Central memory CD8-positive, alpha-beta T cell (primary cell): Measurements from ENCODE around the gene PRELP.

Experiments used
- ATAC-seq: fragments of 150-1000 bp; cut with Tn5 transposase; replicated peaks from 2 replicates; pipeline ENCODE4 v1.10.0; 2022; ENCODE audit warnings: mild to moderate bottlenecking, moderate FRiP score, moderate number of reproducible peaks; ENCODE audit not compliant: poor library complexity, severe bottlenecking; ENCODE audit errors: extremely low read depth
- DNase-seq, 2 donors: peaks; one replicate each; pipeline ENCODE4 v3.0.0; 2021; ENCODE audit warnings: low spot score in 2 of 2
- H3K27ac Mint-ChIP-seq: one replicate; pipeline ENCODE4 v1.8.0; 2022; ENCODE audit warnings: low read depth, mild to moderate bottlenecking, moderate library complexity, mixed read lengths
- H3K27me3 Mint-ChIP-seq: one replicate; pipeline ENCODE4 v1.8.0; 2022; ENCODE audit warnings: mixed read lengths
- H3K36me3 Mint-ChIP-seq: one replicate; pipeline ENCODE4 v1.8.0; 2022; ENCODE audit warnings: mild to moderate bottlenecking, moderate library complexity, mixed read lengths; ENCODE audit not compliant: insufficient read depth
- H3K4me1 Mint-ChIP-seq: one replicate; pipeline ENCODE4 v1.8.0; 2022; ENCODE audit warnings: mixed read lengths
- H3K4me3 Mint-ChIP-seq: one replicate; pipeline ENCODE4 v1.8.0; 2022; ENCODE audit warnings: mild to moderate bottlenecking, moderate library complexity, mixed read lengths
- H3K9me3 Mint-ChIP-seq: one replicate; pipeline ENCODE4 v1.8.0; 2022; ENCODE audit warnings: mixed read lengths

PRELP gene

DNA sequence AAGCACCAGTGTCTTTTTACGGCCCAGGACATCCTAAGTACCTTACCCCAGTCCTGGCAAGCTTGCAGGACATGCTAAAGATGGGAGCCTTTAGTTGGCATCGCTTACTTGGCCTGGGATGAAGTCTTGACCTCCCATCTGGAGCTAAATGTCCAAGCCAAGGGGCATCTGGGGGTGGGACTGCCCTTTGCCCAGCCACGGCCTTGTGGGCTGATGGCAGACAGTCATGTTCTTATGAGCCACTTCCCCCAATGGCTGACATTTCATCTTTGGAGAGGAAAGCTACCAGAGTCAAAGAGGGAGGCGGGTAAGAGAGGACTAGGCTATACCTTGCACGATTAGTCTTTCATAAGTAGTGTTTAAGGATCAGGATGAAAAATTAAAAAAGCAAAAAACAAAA, 50.5 kb downstream of the PRELP start:
- H3K9me3 Mint-ChIP-seq: no peaks in the 10 kb centered on the region
- DNase-seq (no peak), ATAC-seq (no peak)
- H3K27ac Mint-ChIP-seq: no peak overlapping the region
- H3K4me3 Mint-ChIP-seq: no peak overlapping the region
- H3K4me1 Mint-ChIP-seq: no peaks in the 10 kb centered on the region
- H3K27me3 Mint-ChIP-seq: no peaks in the 10 kb centered on the region
- no peaks in the 10 kb centered on the region for H3K36me3 Mint-ChIP-seq

DNA sequence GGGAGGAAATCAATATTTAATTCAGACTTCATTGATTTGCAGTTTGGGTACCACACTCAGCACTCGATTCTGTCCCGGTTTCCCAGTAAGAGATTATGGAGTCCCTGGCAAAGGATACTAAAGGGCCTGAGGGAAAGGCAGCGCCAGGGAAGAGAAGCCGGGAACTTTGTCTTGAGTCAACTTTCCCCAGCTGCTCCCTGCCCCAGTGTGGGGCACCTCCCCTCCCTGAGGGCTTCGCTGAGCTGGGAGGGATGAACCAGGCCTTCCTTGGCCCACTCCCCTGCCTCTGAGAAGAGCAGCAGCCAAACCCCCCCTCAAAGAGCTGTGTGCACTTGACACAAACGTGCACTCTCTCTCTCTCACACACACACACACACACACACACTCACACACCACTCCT, 51.0 kb downstream of the PRELP start:
- Mint-ChIP-seq H3K4me1 (no peaks in the 10 kb centered on the region), H3K36me3 (no peaks in the 10 kb centered on the region), H3K27ac (no peak overlapping the region), H3K4me3 (no peak overlapping the region), H3K9me3 (no peaks in the 10 kb centered on the region), H3K27me3 (no peaks in the 10 kb centered on the region)
- ATAC-seq (no peak), DNase-seq (no peak)

DNA sequence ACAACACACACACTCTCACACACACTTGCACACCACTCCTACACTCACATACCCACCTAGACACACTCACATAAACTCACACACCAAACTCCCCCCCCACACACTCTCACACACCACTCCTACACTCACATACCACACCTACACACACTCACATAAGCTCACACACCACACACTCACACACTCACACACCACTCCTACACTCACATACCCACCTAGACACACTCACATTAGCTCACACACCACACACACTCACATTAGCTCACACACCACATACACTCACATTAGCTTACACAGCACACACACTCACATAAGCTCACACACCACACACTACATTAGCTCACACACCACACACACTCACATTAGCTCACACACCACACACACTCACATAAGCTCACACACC, 51.4 kb downstream of the PRELP start:
- H3K4me1 Mint-ChIP-seq: no peaks in the 10 kb centered on the region
- no peak for DNase-seq
- no peaks in the 10 kb centered on the region for H3K27me3 Mint-ChIP-seq
- no peak overlapping the region for H3K4me3 Mint-ChIP-seq
- no peaks in the 10 kb centered on the region for H3K9me3 Mint-ChIP-seq
- no peak for ATAC-seq
- H3K36me3 Mint-ChIP-seq: no peaks in the 10 kb centered on the region
- no peak overlapping the region for H3K27ac Mint-ChIP-seq

DNA sequence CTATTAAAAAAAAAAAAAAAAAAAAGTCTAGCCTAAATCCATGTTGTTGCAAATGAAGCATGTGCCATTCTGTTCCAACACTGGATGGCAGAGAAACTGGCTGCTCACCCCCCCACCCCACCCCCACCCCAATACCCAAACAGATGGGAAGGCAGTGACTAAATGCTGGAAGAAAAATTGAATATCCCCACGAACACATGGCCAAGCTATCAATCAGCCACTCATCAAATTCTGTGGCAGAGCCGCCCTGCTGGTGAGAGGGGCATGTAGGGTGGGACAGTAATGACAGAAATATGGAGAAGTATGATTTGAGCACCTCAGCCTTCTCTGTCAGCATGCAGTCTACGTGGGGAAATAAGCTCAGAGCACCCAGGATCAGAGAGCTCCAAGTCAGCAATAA, 52.5 kb downstream of the PRELP start:
- H3K27ac Mint-ChIP-seq: no peak overlapping the region
- no peaks in the 10 kb centered on the region for H3K27me3 Mint-ChIP-seq
- ATAC-seq (no peak), DNase-seq (no peak)
- H3K9me3 Mint-ChIP-seq: no peaks in the 10 kb centered on the region
- H3K4me1 Mint-ChIP-seq: no peaks in the 10 kb centered on the region
- H3K36me3 Mint-ChIP-seq: no peaks in the 10 kb centered on the region
- H3K4me3 Mint-ChIP-seq: no peak overlapping the region

GRCh38 chr1:203528976-203529835, 53.6 kb downstream of the PRELP start:
- Mint-ChIP-seq H3K27ac (no peak overlapping the region), H3K27me3 (no peaks in the 10 kb centered on the region), H3K9me3 (no peaks in the 10 kb centered on the region), H3K4me1 (no peaks in the 10 kb centered on the region), H3K4me3 (no peak overlapping the region), H3K36me3 (no peaks in the 10 kb centered on the region)
- ATAC-seq (no peak), DNase-seq (no peak)

GRCh38 chr1:203531063-203531462, 55.5 kb downstream of the PRELP start:
- Mint-ChIP-seq H3K4me3 (no peak overlapping the region), H3K4me1 (no peaks in the 10 kb centered on the region), H3K27ac (no peak overlapping the region), H3K9me3 (no peaks in the 10 kb centered on the region), H3K36me3 (no peaks in the 10 kb centered on the region), H3K27me3 (no peaks in the 10 kb centered on the region)
- ATAC-seq (no peak), DNase-seq (no peak)

DNA sequence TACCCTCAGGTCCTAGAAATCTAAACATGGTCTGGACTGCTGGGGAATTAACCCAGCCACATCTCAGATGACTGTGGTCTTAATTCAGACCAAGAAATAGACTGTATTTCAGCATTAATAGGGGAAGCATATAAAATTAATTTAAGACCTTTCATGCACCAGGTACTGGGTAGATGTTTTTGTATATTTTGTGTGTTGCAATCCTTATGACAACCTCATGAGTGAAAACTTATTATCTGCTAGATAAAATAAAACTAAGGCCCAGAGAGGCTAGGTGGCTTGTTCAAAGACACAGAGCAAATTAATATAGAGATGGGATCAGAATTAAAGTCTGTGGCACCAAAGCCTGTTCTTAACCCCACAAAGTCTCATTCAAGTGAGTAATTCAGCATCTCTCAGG, 58.4 kb downstream of the PRELP start:
- no peak overlapping the region for H3K4me3 Mint-ChIP-seq
- no peak for ATAC-seq
- H3K36me3 Mint-ChIP-seq: peaks cover 3% of the 10 kb centered on the region
- H3K9me3 Mint-ChIP-seq: no peaks in the 10 kb centered on the region
- H3K4me1 Mint-ChIP-seq: peaks cover 25% of the 10 kb centered on the region
- H3K27ac Mint-ChIP-seq: no peak overlapping the region
- no peaks in the 10 kb centered on the region for H3K27me3 Mint-ChIP-seq
- DNase-seq: no peak

DNA sequence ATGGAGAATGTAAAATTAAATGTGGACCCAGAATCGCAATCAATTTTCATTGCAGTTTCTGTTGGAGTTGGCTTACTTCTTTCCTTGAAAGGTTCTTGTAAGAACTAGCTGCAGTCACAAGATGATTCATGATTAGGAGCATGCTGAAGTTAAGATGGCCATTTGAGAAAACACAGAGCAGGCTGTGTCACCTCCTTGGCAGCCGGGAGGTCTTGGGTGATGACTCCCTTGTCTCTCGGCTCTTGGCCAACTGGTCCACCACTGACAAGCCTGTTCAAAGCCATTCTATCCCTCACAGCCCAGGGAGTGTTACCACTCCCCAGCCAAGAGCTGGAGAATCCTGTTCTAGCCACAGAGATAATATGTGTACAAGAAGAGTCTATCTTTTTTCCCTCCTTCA, 58.9 kb downstream of the PRELP start:
- ATAC-seq (no peak), DNase-seq (no peak)
- Mint-ChIP-seq H3K27ac (no peak overlapping the region), H3K27me3 (no peaks in the 10 kb centered on the region), H3K4me1 (peaks cover 25% of the 10 kb centered on the region), H3K36me3 (peaks cover 3% of the 10 kb centered on the region), H3K4me3 (no peak overlapping the region), H3K9me3 (no peaks in the 10 kb centered on the region)

DNA sequence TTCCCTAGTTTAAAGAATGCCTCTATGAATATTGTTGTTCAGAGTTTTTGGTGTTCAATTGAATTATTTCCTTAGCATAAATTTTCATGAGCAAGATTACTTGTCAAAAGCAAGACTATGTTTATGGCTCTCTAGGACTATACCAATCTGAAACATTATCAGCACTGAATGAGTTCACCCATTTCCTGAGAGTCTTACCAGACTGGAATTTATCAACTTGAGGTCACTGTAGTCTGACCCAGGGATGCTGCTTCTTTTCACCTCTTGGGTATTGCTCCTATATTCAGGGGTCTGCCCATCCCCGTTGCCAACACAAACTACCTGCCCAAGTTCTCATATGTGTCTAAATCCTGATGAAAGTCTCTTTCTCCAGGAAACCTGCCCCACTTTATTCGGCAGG, 61.0 kb downstream of the PRELP start:
- H3K4me1 Mint-ChIP-seq: peaks cover 25% of the 10 kb centered on the region
- H3K4me3 Mint-ChIP-seq: no peak overlapping the region
- no peaks in the 10 kb centered on the region for H3K9me3 Mint-ChIP-seq
- peaks cover 3% of the 10 kb centered on the region for H3K36me3 Mint-ChIP-seq
- DNase-seq: no peak
- peak overlapping the region; percentile 54 for H3K27ac Mint-ChIP-seq
- no peaks in the 10 kb centered on the region for H3K27me3 Mint-ChIP-seq
- ATAC-seq: no peak

DNA sequence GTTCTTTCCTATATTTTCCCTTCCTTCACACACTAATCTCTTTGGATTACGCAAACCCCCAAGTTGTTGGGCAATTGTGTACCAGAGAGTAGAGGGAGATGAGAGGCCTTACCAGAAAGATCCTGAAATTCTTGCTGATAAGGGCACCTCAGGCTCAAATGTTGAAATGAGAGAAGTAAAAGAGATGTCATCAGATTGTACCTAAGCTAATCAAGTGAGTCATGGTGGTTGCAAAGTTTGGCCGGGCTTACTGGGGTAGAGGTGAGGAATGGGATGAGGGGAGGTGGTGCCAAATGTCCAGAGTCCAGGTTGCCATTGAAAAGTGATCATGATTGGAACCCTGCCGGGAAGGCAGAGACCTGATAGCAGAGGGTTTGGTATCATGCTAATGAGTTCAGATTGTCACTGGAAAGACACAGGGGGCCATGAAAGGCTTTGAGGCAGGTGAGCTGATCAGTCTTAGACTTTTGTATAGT, 61.4 kb downstream of the PRELP start:
- H3K36me3 Mint-ChIP-seq: peaks cover 3% of the 10 kb centered on the region
- no peaks in the 10 kb centered on the region for H3K9me3 Mint-ChIP-seq
- H3K4me1 Mint-ChIP-seq: peaks cover 25% of the 10 kb centered on the region
- ATAC-seq (no peak), DNase-seq (no peak)
- no peaks in the 10 kb centered on the region for H3K27me3 Mint-ChIP-seq
- no peak overlapping the region for H3K4me3 Mint-ChIP-seq
- peak overlapping the region; percentile 54 for H3K27ac Mint-ChIP-seq

- Mint-ChIP-seq H3K4me3 (no peak overlapping the region), H3K27me3 (no peaks in the 10 kb centered on the region), H3K27ac (peak overlapping the region; percentile 58), H3K36me3 (peaks cover 3% of the 10 kb centered on the region), H3K4me1 (peaks cover 25% of the 10 kb centered on the region), H3K9me3 (no peaks in the 10 kb centered on the region)
- DNase-seq (peak in 1 of 2 donors; percentile 43), ATAC-seq (peak; percentile 86)
Measured at GRCh38 chr1:203537806-203538464, 62.3 kb downstream of the PRELP start.

- H3K27me3 Mint-ChIP-seq: no peaks in the 10 kb centered on the region
- H3K4me1 Mint-ChIP-seq: peaks cover 25% of the 10 kb centered on the region
- H3K9me3 Mint-ChIP-seq: no peaks in the 10 kb centered on the region
- H3K27ac Mint-ChIP-seq: peak overlapping the region; percentile 58
- no peak for DNase-seq
- H3K4me3 Mint-ChIP-seq: no peak overlapping the region
- ATAC-seq: no peak
- peaks cover 3% of the 10 kb centered on the region for H3K36me3 Mint-ChIP-seq
Measured at GRCh38 chr1:203538726-203539125, 63.1 kb downstream of the PRELP start.
